Neural progenitor cell (in vitro differentiated cells): ENCODE results near the gene NOP53. TPM values are rescaled to one million over a fixed set of nuclear protein-coding genes. Genes with fewer than 3 reads are reported as not detected.
A peak's percentile ranks its signal among the peaks of the same experiment; 100 is the strongest.

Experiments
- DNase-seq: peaks from one replicate; pipeline ENCODE4 v3.0.0-alpha.2; 2016; ENCODE audit warnings: low spot score
- H2AFZ ChIP-seq: fragments of 200-600 bp; sonication (generic); replicated peaks from 2 replicates; pipeline ENCODE4 v1.6.1; 2016; ENCODE audit warnings: antibody characterized with exemption
- H3F3A ChIP-seq: fragments of 200-600 bp; sonication (generic); 2 replicates; pipeline ENCODE4 v1.6.1; 2016; ENCODE audit warnings: antibody characterized with exemption, low read depth
- H3K27ac ChIP-seq: fragments of 200-600 bp; sonication (generic); 2 replicates; pipeline ENCODE4 v1.5.1; 2016; ENCODE audit warnings: mild to moderate bottlenecking
- H3K27me3 ChIP-seq: fragments of 200-600 bp; sonication (generic); 2 replicates; pipeline ENCODE4 v1.6.1; 2016; ENCODE audit warnings: mild to moderate bottlenecking, moderate library complexity
- H3K36me3 ChIP-seq: fragments of 200-600 bp; sonication (generic); 2 replicates; pipeline ENCODE4 v1.5.1; 2016
- H3K4me1 ChIP-seq: fragments of 200-600 bp; sonication (generic); 2 replicates; pipeline ENCODE4 v1.6.1; 2016; ENCODE audit warnings: mixed run types
- H3K4me2 ChIP-seq: fragments of 200-600 bp; sonication (generic); 2 replicates; pipeline ENCODE4 v1.6.1; 2016
- H3K4me3 ChIP-seq: fragments of 200-600 bp; sonication (generic); 2 replicates; pipeline ENCODE4 v1.5.1; 2016
- H3K79me2 ChIP-seq: fragments of 200-600 bp; sonication (generic); 2 replicates; pipeline ENCODE4 v1.6.1; 2016; ENCODE audit warnings: low read depth
- H3K9ac ChIP-seq: fragments of 200-600 bp; sonication (generic); 2 replicates; pipeline ENCODE4 v1.6.1; 2016
- H3K9me3 ChIP-seq: fragments of 200-600 bp; sonication (generic); 2 replicates; pipeline ENCODE4 v1.5.1; 2016; ENCODE audit warnings: low read depth
- H4K20me1 ChIP-seq: fragments of 200-600 bp; sonication (generic); 2 replicates; pipeline ENCODE4 v1.6.1; 2016; ENCODE audit warnings: low read depth
- H3K27ac Mint-ChIP-seq: 3 replicates; pipeline ENCODE4 v1.8.0; 2021; ENCODE audit warnings: mixed read lengths
- H3K27me3 Mint-ChIP-seq: 2 replicates; pipeline ENCODE4 v1.8.0; 2022; ENCODE audit warnings: low read depth, mild to moderate bottlenecking, inconsistent platforms, moderate library complexity, mixed read lengths; ENCODE audit not compliant: insufficient read depth
- H3K36me3 Mint-ChIP-seq: 3 replicates; pipeline ENCODE4 v1.8.0; 2021; ENCODE audit warnings: mixed read lengths
- H3K4me1 Mint-ChIP-seq: 3 replicates; pipeline ENCODE4 v1.8.0; 2021; ENCODE audit warnings: mixed read lengths
- H3K4me3 Mint-ChIP-seq: 3 replicates; pipeline ENCODE4 v1.8.0; 2021; ENCODE audit warnings: mild to moderate bottlenecking, moderate library complexity, mixed read lengths
- H3K9me3 Mint-ChIP-seq: 3 replicates; pipeline ENCODE4 v1.8.0; 2020; ENCODE audit warnings: mixed read lengths
- CTCF ChIP-seq: fragments of 200-600 bp; sonication (generic); IDR thresholded peaks from 2 replicates; pipeline ENCODE4 v1.5.1; 2017; ENCODE audit warnings: antibody characterized with exemption, mild to moderate bottlenecking
- EZH2 ChIP-seq: fragments of 200-600 bp; sonication (generic); IDR thresholded peaks from 2 replicates; pipeline ENCODE4 v1.6.1; 2017; ENCODE audit warnings: antibody characterized with exemption, mild to moderate bottlenecking, moderate library complexity
- EZH2phosphoT487 ChIP-seq: fragments of 200-600 bp; sonication (generic); IDR thresholded peaks from 2 replicates; pipeline ENCODE4 v1.6.1; 2017; ENCODE audit warnings: antibody characterized with exemption
- total RNA-seq: library from RNA; depleted of rRNA; stranded (reverse); fragments of >200 nt; gene quantifications from 2 replicates; pipeline ENCODE4 v1.2.3, GENCODE V29; 2015; ENCODE audit warnings: low replicate concordance

The NOP53 gene
- total RNA-seq, 1 donor from 2014 or later: 101 TPM

- Mint-ChIP-seq H3K27me3 (peaks cover 4% of the 10 kb centered on the region), H3K9me3 (no peaks in the 10 kb centered on the region), H3K36me3 (peaks cover 8% of the 10 kb centered on the region), H3K27ac (no peak overlapping the region), H3K4me1 (peaks cover 2% of the 10 kb centered on the region), H3K4me3 (no peak overlapping the region)
- peaks cover 17% of the 10 kb centered on the region for H3F3A ChIP-seq
- no peak overlapping the region for H3K27ac ChIP-seq
- no peaks in the 10 kb centered on the region for H3K4me1 ChIP-seq
- no peak overlapping the region for H3K9ac ChIP-seq
- DNase-seq: no peak
- H3K4me2 ChIP-seq: no peak overlapping the region
- no peak overlapping the region for H2AFZ ChIP-seq
- H3K27me3 ChIP-seq: no peaks in the 10 kb centered on the region
- H3K36me3 ChIP-seq: peaks cover 3% of the 10 kb centered on the region
- H4K20me1 ChIP-seq: peaks cover 21% of the 10 kb centered on the region
- TF ChIP-seq EZH2 (no peak), CTCF (no peak), EZH2phosphoT487 (no peak)
- no peaks in the 10 kb centered on the region for H3K9me3 ChIP-seq
- no peak overlapping the region for H3K4me3 ChIP-seq
- no peaks in the 10 kb centered on the region for H3K79me2 ChIP-seq
Observed at GRCh38 chr19:47701717-47702552, 43.4 kb upstream of the NOP53 start.

- H3K27ac Mint-ChIP-seq: no peak overlapping the region
- Histone ChIP-seq H3K4me3 (no peak overlapping the region), H3K27me3 (no peaks in the 10 kb centered on the region), H2AFZ (no peak overlapping the region), H3K4me2 (no peak overlapping the region), H3K9ac (no peak overlapping the region), H3K79me2 (no peaks in the 10 kb centered on the region), H3K4me1 (no peaks in the 10 kb centered on the region), H4K20me1 (peaks cover 18% of the 10 kb centered on the region), H3K36me3 (peaks cover 3% of the 10 kb centered on the region), H3K9me3 (no peaks in the 10 kb centered on the region), H3F3A (peaks cover 13% of the 10 kb centered on the region), H3K27ac (no peak overlapping the region)
- H3K36me3 Mint-ChIP-seq: peaks cover 8% of the 10 kb centered on the region
- DNase-seq: no peak
- peaks cover 4% of the 10 kb centered on the region for H3K27me3 Mint-ChIP-seq
- H3K4me1 Mint-ChIP-seq: peaks cover 2% of the 10 kb centered on the region
- H3K4me3 Mint-ChIP-seq: peak overlapping the region; percentile 6
- no peaks in the 10 kb centered on the region for H3K9me3 Mint-ChIP-seq
- TF ChIP-seq EZH2 (no peak), EZH2phosphoT487 (no peak), CTCF (no peak)
Observed at GRCh38 chr19:47702671-47703070, 42.7 kb upstream of the NOP53 start.

- H3K27ac Mint-ChIP-seq: peak overlapping the region; percentile 21
- no peak overlapping the region for H2AFZ ChIP-seq
Observed at GRCh38 chr19:47703301-47703700, 42.0 kb upstream of the NOP53 start.

More at GRCh38 chr19:47703301-47703700, 42.0 kb upstream of the NOP53 start:
- Histone ChIP-seq H3K4me2 (no peak overlapping the region), H3K4me3 (no peak overlapping the region), H4K20me1 (peaks cover 14% of the 10 kb centered on the region), H3K4me1 (no peaks in the 10 kb centered on the region), H3F3A (peaks cover 10% of the 10 kb centered on the region), H3K36me3 (peaks cover 3% of the 10 kb centered on the region), H3K27me3 (no peaks in the 10 kb centered on the region), H3K9ac (no peak overlapping the region), H3K9me3 (no peaks in the 10 kb centered on the region), H3K79me2 (no peaks in the 10 kb centered on the region), H3K27ac (no peak overlapping the region)
- Mint-ChIP-seq H3K4me3 (no peak overlapping the region), H3K4me1 (no peaks in the 10 kb centered on the region), H3K27me3 (peaks cover 2% of the 10 kb centered on the region), H3K36me3 (peaks cover 8% of the 10 kb centered on the region), H3K9me3 (no peaks in the 10 kb centered on the region)
- no peak for DNase-seq
- TF ChIP-seq EZH2phosphoT487 (no peak), EZH2 (no peak), CTCF (no peak)
